H1 (cell line): ENCODE data around the gene ACOT7.

Experiments
- CBX5 ChIP-seq: fragments of 300-800, 300-1000 bp; sonication (generic); IDR thresholded peaks from 2 replicates; pipeline ENCODE4 v1.7.1; 2016; ENCODE audit warnings: antibody characterized with exemption, low read length, low read depth
- KDM1A ChIP-seq: fragments of 200-600, 300-600 bp; sonication (generic); IDR thresholded peaks from 2 replicates; pipeline ENCODE4 v1.7.1; 2016; ENCODE audit warnings: mild to moderate bottlenecking, low read length, borderline replicate concordance
- POLR2A ChIP-seq, 2 experiments: IDR thresholded peaks; 1 replicate in 1 of 2; 2 replicates in 1 of 2; pipeline ENCODE4 v1.6.1; 2011; ENCODE audit warnings: low read depth in 2 of 2, low read length in 2 of 2, mild to moderate bottlenecking in 2 of 2; ENCODE audit errors: control extremely low read depth in 1 of 2
- RAD21 ChIP-seq, 2 experiments: IDR thresholded peaks in 1 of 2; conservative IDR thresholded peaks in 1 of 2; 2 replicates each; pipeline ENCODE4 v1.6.1; 2011; ENCODE audit warnings: low read depth in 2 of 2, low read length in 2 of 2, improper control_type of control experiment in 1 of 2, inconsistent platforms in 1 of 2, mild to moderate bottlenecking in 1 of 2, moderate library complexity in 1 of 2
- RNF2 ChIP-seq: fragments of 200-900, 300-1000 bp; sonication (generic); IDR thresholded peaks from 2 replicates; pipeline ENCODE4 v1.7.1; 2016; ENCODE audit warnings: borderline replicate concordance, low read depth, mild to moderate bottlenecking, antibody characterized with exemption, low read length; ENCODE audit not compliant: poor library complexity, severe bottlenecking; ENCODE audit errors: missing control alignments
- SIN3A ChIP-seq, 2 experiments: IDR thresholded peaks in 1 of 2; conservative IDR thresholded peaks in 1 of 2; 2 replicates each; pipeline ENCODE4 v1.6.1; 2011 to 2012; ENCODE audit warnings: low read length in 2 of 2, improper control_type of control experiment in 1 of 2, low read depth in 1 of 2, mild to moderate bottlenecking in 1 of 2
- TCF12 ChIP-seq: IDR thresholded peaks from 2 replicates; pipeline ENCODE4 v1.6.1; 2011; ENCODE audit warnings: low read depth, mild to moderate bottlenecking, low read length
- TF ChIP-seq, protein P1 (sequence below): IDR thresholded peaks from 2 replicates; pipeline ENCODE4 v1.6.1; 2011; ENCODE audit warnings: low read depth, mild to moderate bottlenecking, low read length; ENCODE audit not compliant: insufficient read depth
- TF ChIP-seq, protein P2 (sequence below): IDR thresholded peaks from 2 replicates; pipeline ENCODE4 v1.6.1; 2011; ENCODE audit warnings: low read length, improper control_type of control experiment
- TF ChIP-seq, protein P3 (sequence below), 3 experiments: IDR thresholded peaks; 1 replicate in 2 of 3; 2 replicates in 1 of 3; pipeline versions ENCODE4 v1.5.1 to v1.6.1; 2011; ENCODE audit warnings: low read length in 3 of 3, mild to moderate bottlenecking in 3 of 3, inconsistent platforms in 2 of 3, low read depth in 1 of 3, moderate library complexity in 1 of 3; ENCODE audit not compliant: insufficient read depth in 1 of 3; ENCODE audit errors: control extremely low read depth in 1 of 3

DNA sequence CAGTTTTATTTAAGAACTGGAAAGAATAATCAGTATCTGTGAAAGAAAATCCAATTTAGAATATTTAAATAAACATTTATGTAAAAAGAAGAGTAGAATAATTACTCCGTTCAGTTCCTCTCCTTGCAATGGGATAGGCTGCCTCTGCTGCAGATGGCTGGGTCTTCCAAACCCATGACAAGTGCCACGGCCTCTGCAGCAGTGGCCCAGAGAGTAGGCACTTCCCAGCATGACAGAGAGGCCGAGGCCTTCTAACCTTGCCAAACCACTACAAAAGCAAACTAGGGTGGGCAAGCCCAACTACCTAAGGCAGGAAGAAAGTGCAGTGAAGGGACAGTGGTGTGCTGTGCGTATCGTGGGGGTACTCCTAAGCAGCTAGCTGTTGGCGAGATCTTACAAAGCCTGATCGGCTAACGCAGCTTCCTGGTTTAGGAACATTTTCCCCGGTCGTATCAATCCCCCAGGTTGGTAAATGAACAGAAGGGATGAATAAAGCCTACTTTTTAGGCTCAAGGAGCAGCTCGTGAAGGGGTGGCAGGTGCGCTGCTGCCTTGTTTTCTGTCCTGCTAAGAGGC is 172.3 kb downstream of the ACOT7 start:
- TF ChIP-seq RNF2, result no peak
- no peak for TF ChIP-seq TCF12
- no peak for TF ChIP-seq SIN3A (conservative IDR thresholded peaks at IDR 0.05 in 1 of 2, IDR thresholded peaks at IDR 0.05 in 1 of 2; ENCODE audit: low read depth in 1 of 2, low read length in 2 of 2)
- TF ChIP-seq RAD21 (IDR thresholded peaks at IDR 0.05 in 1 of 2, conservative IDR thresholded peaks at IDR 0.05 in 1 of 2; ENCODE audit: low read depth in 2 of 2, low read length in 2 of 2), result no peak
- TF ChIP-seq, protein P1, sequence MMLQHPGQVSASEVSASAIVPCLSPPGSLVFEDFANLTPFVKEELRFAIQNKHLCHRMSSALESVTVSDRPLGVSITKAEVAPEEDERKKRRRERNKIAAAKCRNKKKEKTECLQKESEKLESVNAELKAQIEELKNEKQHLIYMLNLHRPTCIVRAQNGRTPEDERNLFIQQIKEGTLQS, result no peak
- TF ChIP-seq POLR2A (IDR thresholded peaks at IDR 0.05; ENCODE audit: control extremely low read depth in 1 of 2, low read depth in 2 of 2, low read length in 2 of 2), result no peak
- TF ChIP-seq, protein P2, sequence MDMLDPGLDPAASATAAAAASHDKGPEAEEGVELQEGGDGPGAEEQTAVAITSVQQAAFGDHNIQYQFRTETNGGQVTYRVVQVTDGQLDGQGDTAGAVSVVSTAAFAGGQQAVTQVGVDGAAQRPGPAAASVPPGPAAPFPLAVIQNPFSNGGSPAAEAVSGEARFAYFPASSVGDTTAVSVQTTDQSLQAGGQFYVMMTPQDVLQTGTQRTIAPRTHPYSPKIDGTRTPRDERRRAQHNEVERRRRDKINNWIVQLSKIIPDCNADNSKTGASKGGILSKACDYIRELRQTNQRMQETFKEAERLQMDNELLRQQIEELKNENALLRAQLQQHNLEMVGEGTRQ, result no peak
- TF ChIP-seq KDM1A, result no peak
- TF ChIP-seq, protein P3, sequence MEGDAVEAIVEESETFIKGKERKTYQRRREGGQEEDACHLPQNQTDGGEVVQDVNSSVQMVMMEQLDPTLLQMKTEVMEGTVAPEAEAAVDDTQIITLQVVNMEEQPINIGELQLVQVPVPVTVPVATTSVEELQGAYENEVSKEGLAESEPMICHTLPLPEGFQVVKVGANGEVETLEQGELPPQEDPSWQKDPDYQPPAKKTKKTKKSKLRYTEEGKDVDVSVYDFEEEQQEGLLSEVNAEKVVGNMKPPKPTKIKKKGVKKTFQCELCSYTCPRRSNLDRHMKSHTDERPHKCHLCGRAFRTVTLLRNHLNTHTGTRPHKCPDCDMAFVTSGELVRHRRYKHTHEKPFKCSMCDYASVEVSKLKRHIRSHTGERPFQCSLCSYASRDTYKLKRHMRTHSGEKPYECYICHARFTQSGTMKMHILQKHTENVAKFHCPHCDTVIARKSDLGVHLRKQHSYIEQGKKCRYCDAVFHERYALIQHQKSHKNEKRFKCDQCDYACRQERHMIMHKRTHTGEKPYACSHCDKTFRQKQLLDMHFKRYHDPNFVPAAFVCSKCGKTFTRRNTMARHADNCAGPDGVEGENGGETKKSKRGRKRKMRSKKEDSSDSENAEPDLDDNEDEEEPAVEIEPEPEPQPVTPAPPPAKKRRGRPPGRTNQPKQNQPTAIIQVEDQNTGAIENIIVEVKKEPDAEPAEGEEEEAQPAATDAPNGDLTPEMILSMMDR (IDR thresholded peaks at IDR 0.05; ENCODE audit: control extremely low read depth in 1 of 3, insufficient read depth in 1 of 3, low read depth in 1 of 3, low read length in 3 of 3), result no peak
- no peak for TF ChIP-seq CBX5
